Natural killer cell treated with Interleukin-12 subunit alpha and Interleukin-12 subunit beta and Interleukin-15 and Interleukin-18, amount 100 ng/mL, for 72 hours (primary cell): Measurements from ENCODE around the gene DLGAP3. TPM values are rescaled to one million over a fixed set of nuclear protein-coding genes. Genes with fewer than 3 reads are reported as not detected.
"Not testable (repeated sequence)": the region's sequence is repeated elsewhere in the genome, so short reads cannot be mapped to it uniquely, and the experiment has no call there.

Source experiments
- ATAC-seq, 2 donors: fragments of 150-1000 bp; cut with Tn5 transposase in 1 of 2; sonication (Bioruptor Pico), chemical (Tn5 transposase) in 1 of 2; 2 replicates each; pipeline ENCODE4 v1.10.0; 2021
- DNase-seq: peaks from one replicate; pipeline ENCODE4 v3.0.0; 2022; ENCODE audit warnings: low spot score
- H3K27ac Mint-ChIP-seq, 2 donors: 1 replicate in 1 of 2; 2 replicates in 1 of 2; pipeline ENCODE4 v1.8.0; 2022; ENCODE audit warnings: mixed read lengths in 2 of 2, mild to moderate bottlenecking in 1 of 2, moderate library complexity in 1 of 2
- H3K27me3 Mint-ChIP-seq, 2 donors: 1 replicate in 1 of 2; 2 replicates in 1 of 2; pipeline ENCODE4 v1.8.0; 2022; ENCODE audit warnings: mixed read lengths in 2 of 2
- H3K36me3 Mint-ChIP-seq: one replicate; pipeline ENCODE4 v1.8.0; 2022; ENCODE audit warnings: mixed read lengths
- H3K4me1 Mint-ChIP-seq, 2 donors: 1 replicate in 1 of 2; 2 replicates in 1 of 2; pipeline ENCODE4 v1.8.0; 2022; ENCODE audit warnings: low read depth in 2 of 2, mixed read lengths in 2 of 2, mild to moderate bottlenecking in 1 of 2
- H3K4me3 Mint-ChIP-seq: one replicate; pipeline ENCODE4 v1.8.0; 2022; ENCODE audit warnings: mixed read lengths
- H3K9me3 Mint-ChIP-seq: 2 replicates; pipeline ENCODE4 v1.8.0; 2022; ENCODE audit warnings: mixed read lengths
- total RNA-seq, 2 donors: library from RNA; stranded (reverse); gene quantifications; one replicate each; pipeline ENCODE4 v1.2.3, GENCODE V29; 2022

DLGAP3 gene, protein sequence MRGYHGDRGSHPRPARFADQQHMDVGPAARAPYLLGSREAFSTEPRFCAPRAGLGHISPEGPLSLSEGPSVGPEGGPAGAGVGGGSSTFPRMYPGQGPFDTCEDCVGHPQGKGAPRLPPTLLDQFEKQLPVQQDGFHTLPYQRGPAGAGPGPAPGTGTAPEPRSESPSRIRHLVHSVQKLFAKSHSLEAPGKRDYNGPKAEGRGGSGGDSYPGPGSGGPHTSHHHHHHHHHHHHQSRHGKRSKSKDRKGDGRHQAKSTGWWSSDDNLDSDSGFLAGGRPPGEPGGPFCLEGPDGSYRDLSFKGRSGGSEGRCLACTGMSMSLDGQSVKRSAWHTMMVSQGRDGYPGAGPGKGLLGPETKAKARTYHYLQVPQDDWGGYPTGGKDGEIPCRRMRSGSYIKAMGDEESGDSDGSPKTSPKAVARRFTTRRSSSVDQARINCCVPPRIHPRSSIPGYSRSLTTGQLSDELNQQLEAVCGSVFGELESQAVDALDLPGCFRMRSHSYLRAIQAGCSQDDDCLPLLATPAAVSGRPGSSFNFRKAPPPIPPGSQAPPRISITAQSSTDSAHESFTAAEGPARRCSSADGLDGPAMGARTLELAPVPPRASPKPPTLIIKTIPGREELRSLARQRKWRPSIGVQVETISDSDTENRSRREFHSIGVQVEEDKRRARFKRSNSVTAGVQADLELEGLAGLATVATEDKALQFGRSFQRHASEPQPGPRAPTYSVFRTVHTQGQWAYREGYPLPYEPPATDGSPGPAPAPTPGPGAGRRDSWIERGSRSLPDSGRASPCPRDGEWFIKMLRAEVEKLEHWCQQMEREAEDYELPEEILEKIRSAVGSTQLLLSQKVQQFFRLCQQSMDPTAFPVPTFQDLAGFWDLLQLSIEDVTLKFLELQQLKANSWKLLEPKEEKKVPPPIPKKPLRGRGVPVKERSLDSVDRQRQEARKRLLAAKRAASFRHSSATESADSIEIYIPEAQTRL
- under 1 TPM; 0.71 to 0.73 TPM for total RNA-seq

DNA sequence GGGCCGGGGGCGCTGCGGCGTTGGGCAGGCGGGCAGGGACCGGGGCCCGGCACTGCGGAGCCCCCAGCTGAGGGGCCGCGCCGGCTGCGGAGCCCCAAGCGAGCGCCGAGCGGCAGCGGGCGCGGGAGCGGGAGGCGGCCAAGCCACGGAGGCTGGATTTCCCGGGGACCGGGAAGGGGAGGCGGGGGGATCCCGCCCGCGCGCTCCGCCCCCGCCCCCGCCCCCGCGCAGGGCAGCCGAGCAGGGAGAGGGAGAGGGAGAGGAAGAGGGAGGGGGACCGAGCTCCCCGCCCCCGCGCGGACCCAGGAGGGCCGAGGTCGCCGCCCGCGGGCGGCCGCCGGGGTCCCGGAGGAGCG is at the start of gene DLGAP3:
DLGAP3 (minus strand) TSS at position 154 of the 356 bp plus-strand sequence. CDS start 24,267 bp downstream, outside the sequence.
- no peak for DNase-seq
- H3K4me1 Mint-ChIP-seq, result peaks cover 5 to 7% of the 10 kb centered on the region in 2 donors
- H3K9me3 Mint-ChIP-seq, result no peaks in the 10 kb centered on the region
- peaks cover 5% of the 10 kb centered on the region for H3K36me3 Mint-ChIP-seq
- H3K27ac Mint-ChIP-seq, result no peak within 1 kb of the TSS
- peaks cover 18 to 26% of the 10 kb centered on the region in 2 donors for H3K27me3 Mint-ChIP-seq
- peak within 1 kb of the TSS; percentile 75 for H3K4me3 Mint-ChIP-seq
- ATAC-seq, result peak; percentile 22 to 64

DNA sequence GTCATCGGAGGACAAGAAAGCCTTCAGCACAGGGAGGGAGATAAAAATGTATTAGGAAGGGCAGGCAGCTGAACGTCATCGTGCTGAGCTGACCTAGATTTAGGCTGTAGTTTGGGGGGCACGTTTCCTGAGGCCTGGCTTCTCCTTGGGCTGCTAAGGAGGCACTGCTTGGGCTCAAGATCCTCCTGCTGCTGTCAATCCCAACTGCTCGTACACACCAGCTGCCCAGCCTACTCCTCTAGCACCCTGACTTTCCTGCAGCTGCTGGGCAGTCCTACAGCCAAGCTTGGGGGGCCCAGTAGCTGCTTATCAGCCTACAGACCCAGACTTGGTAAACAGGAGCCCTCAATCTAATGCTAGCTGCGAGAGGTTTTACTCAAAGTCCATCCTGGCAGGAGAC is 49.5 kb upstream of the DLGAP3 start:
- ATAC-seq (no peak), DNase-seq (no peak)
- Mint-ChIP-seq H3K4me1 (peaks cover 23 to 36% of the 10 kb centered on the region in 2 donors), H3K27ac (no peak overlapping the region), H3K9me3 (no peaks in the 10 kb centered on the region), H3K36me3 (peaks cover 6% of the 10 kb centered on the region), H3K4me3 (no peak overlapping the region), H3K27me3 (no peaks in the 10 kb centered on the region)

DNA sequence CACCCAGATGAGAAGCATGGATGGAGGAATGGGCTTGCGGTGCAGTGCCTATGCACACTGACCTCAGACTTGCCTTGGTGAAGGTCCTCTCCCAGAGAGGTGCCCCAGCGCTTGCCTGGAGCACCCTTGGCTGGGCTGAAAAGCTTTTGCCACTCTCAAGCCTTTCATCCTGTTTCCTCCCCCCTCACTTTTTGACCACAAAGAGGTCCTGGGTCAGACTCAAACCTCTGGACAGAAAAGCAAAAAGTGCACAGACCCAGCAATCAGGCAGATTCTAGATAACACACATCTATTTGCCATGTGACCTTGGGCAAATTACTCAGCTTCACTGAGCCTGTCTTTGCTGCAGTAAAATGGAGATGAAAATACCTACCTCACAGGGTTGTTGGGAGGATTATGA is 48.4 kb upstream of the DLGAP3 start:
- Mint-ChIP-seq H3K27me3 (no peaks in the 10 kb centered on the region), H3K9me3 (no peaks in the 10 kb centered on the region), H3K4me3 (no peak overlapping the region), H3K27ac (no peak overlapping the region), H3K36me3 (peaks cover 6% of the 10 kb centered on the region), H3K4me1 (peaks cover 18 to 28% of the 10 kb centered on the region in 2 donors)
- DNase-seq (no peak), ATAC-seq (no peak)

DNA sequence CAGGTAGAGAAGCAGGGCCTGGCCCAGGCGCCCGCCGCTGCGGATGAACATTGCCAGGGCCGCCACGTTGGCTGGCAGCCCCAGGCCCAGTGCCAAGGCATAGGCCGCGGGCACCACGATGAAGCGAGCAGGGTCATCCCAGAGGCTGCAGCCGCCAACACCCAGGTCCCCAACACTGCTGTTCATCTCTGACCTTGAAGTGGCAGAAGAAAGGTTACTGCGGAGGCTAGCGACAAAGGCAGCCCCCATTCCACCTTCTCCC is 47.7 kb upstream of the DLGAP3 start:
- Mint-ChIP-seq H3K27ac (no peak overlapping the region), H3K4me3 (no peak overlapping the region), H3K36me3 (peaks cover 6% of the 10 kb centered on the region), H3K4me1 (peaks cover 18 to 25% of the 10 kb centered on the region in 2 donors), H3K27me3 (no peaks in the 10 kb centered on the region), H3K9me3 (no peaks in the 10 kb centered on the region)
- DNase-seq (no peak), ATAC-seq (no peak)

DNA sequence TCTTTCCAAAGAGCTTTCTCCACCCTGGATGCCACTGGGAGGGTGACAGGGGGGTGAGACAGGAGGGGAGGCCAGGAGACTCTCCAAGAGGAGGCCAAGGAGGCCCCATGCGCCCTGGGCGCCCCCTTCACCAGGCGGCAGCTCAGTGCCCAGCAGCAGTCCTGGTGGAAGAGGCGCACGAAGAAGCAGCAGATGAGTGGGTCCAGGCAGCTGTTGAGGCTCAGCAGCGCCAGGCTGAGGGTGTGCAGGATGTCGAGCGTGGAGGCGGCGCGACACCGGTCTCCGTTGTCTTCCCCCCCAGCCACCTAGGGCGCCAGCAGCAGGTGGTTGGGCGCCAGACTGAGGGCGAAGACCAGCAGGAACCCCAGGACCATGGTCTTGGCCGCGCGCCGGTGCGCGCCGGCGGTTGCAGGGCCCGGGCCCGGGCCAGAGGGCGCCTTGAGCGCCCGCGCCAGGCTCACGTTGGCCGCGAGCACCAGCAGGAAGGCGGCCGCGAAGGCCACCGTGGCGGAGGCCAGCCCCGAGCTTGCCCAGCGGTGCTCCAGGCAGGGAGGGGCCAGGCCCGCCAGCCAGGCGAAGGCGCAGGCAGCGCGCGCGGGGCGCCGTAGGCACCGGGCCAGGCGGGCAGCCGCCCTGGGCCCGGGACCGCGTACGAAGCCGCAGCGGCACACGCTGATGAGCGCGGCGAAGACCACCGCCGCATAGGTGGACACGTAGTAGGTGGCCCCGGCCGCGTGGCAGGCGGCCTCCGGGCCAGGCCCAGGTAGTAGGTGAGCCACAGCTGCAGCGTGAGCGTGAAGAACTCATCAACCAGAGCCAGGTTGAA is 47.1 kb upstream of the DLGAP3 start:
- Mint-ChIP-seq H3K4me3 (no peak overlapping the region), H3K27me3 (no peaks in the 10 kb centered on the region), H3K36me3 (peaks cover 6% of the 10 kb centered on the region), H3K4me1 (peaks cover 18 to 27% of the 10 kb centered on the region in 2 donors), H3K9me3 (no peaks in the 10 kb centered on the region), H3K27ac (no peak overlapping the region)
- no peak for ATAC-seq
- DNase-seq, result no peak

DNA sequence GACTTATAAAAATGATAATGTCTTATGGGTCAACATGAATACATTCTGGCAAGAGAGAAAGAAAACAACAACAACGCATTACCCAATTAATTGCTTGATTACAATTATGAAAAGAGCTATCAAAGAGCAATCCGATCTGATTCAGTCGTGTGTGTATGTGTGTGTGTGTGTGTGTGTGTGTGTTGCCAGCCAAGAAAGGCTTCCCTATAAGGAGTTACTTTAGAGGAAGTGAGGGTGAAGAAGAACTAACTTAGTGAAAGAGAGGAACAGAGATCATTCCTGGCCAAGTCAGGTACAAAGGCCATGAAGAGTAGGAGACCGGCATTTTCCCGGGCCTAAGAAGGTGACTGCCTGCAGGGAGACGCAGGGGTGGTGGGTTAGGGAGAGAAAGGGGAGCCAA is 46.3 kb upstream of the DLGAP3 start:
- H3K27ac Mint-ChIP-seq, result no peak overlapping the region

DNA sequence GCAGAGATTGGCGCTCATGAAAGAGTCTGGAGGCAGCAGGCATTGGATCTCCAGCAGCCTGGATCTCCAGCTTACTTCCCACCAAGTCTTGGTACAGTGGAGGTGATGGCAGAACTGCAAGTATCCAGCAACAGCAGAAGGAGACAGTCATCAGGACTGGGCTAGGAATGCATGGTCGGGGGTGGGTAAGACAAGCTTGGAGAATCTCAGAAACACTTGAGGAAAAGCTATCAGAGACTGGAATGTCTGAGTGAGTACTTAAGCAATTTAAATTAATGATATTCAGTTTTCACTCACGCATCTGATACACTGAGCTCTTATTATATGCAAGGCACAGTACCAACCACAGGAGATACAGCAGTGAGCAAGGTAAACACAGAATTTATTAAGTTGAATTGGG is 45.9 kb upstream of the DLGAP3 start:
- peaks cover 6% of the 10 kb centered on the region for H3K36me3 Mint-ChIP-seq
- H3K27ac Mint-ChIP-seq, result no peak overlapping the region

More for the DNA sequence above, 46.3 kb upstream of the DLGAP3 start:
- Mint-ChIP-seq H3K9me3 (no peaks in the 10 kb centered on the region), H3K4me3 (no peak overlapping the region), H3K4me1 (peaks cover 14 to 25% of the 10 kb centered on the region in 2 donors), H3K36me3 (peaks cover 6% of the 10 kb centered on the region), H3K27me3 (no peaks in the 10 kb centered on the region)
- ATAC-seq, result no peak
- DNase-seq, result no peak

DNA sequence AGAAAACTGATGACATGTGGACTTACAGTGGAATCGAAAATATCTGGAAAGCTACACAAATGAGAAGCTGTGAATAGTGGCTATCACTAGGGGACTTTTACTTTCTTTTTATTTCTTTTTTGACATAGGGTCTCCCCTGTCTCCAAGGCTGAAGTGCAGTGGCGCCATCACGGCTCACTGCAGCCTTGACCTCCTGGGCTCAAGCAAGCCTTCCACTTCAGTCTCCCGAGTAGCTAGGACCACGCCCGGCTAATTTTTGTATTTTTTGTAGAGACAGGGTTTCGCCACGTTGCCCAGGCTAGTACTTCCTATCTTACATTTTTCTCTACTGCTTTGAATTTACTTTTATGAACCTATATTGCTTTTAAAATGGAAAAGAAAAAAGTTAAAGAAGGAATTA is 45.2 kb upstream of the DLGAP3 start:
- H3K27ac Mint-ChIP-seq, result no peak overlapping the region

More for the DNA sequence above, 45.9 kb upstream of the DLGAP3 start:
- Mint-ChIP-seq H3K4me3 (no peak overlapping the region), H3K9me3 (no peaks in the 10 kb centered on the region), H3K27me3 (no peaks in the 10 kb centered on the region), H3K4me1 (peaks cover 9 to 20% of the 10 kb centered on the region in 2 donors)
- DNase-seq (no peak), ATAC-seq (no peak)

DNA sequence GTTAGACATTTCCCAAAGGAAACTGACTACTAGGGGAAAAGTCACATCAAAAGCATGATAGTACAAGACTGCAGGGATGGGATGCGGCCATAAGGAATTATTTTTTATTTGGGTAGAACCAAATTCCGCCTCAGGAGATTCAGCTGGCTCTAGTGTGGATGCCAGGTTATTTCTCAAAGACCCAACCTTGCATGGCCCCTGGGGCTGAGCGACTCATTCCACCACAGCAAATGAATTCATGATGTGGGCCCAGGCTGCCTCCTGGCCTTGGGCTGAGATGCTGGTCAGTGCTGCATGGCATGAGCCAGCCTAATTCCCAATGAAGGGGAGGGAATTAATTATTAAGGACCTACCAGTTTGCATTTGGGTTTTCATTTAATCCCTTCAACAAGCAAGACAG is 43.9 kb upstream of the DLGAP3 start:
- H3K4me3 Mint-ChIP-seq, result no peak overlapping the region
- no peaks in the 10 kb centered on the region for H3K27me3 Mint-ChIP-seq
- DNase-seq, result no peak
- ATAC-seq, result no peak
- no peaks in the 10 kb centered on the region for H3K9me3 Mint-ChIP-seq
- H3K27ac Mint-ChIP-seq, result no peak overlapping the region
- H3K4me1 Mint-ChIP-seq, result peaks cover 4 to 15% of the 10 kb centered on the region in 2 donors
- peaks cover 6% of the 10 kb centered on the region for H3K36me3 Mint-ChIP-seq

More for the DNA sequence above, 45.2 kb upstream of the DLGAP3 start:
- Mint-ChIP-seq H3K4me1 (peaks cover 9 to 19% of the 10 kb centered on the region in 2 donors), H3K36me3 (peaks cover 6% of the 10 kb centered on the region), H3K9me3 (no peaks in the 10 kb centered on the region), H3K4me3 (no peak overlapping the region), H3K27me3 (no peaks in the 10 kb centered on the region)
- ATAC-seq (no peak), DNase-seq (no peak)

DNA sequence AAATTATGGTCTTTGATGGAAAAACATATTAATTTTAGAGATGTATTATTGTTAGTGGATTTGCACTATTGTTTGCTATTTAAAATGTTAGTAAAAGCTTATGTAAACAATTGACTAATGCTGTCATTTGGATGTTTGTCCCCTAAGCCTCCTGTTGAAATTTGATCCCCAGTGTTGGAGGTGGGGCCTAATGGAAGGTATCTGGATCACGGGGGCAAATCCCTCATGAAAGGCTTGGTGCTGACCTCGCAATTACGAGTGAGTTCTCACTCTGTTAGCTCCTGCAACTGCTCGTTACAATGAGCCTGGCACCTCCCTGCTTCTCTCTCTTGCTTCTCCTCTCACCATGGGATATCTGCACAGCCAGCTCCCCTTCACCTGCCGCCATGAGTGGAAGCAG is 41.4 kb upstream of the DLGAP3 start:
- no peak overlapping the region for H3K27ac Mint-ChIP-seq
- H3K4me1 Mint-ChIP-seq, result peaks cover 0 to 6% of the 10 kb centered on the region in 2 donors
- DNase-seq (no peak), ATAC-seq (no peak)
- peaks cover 4% of the 10 kb centered on the region for H3K36me3 Mint-ChIP-seq
- no peak overlapping the region for H3K4me3 Mint-ChIP-seq
- no peaks in the 10 kb centered on the region for H3K9me3 Mint-ChIP-seq
- no peaks in the 10 kb centered on the region for H3K27me3 Mint-ChIP-seq

DNA sequence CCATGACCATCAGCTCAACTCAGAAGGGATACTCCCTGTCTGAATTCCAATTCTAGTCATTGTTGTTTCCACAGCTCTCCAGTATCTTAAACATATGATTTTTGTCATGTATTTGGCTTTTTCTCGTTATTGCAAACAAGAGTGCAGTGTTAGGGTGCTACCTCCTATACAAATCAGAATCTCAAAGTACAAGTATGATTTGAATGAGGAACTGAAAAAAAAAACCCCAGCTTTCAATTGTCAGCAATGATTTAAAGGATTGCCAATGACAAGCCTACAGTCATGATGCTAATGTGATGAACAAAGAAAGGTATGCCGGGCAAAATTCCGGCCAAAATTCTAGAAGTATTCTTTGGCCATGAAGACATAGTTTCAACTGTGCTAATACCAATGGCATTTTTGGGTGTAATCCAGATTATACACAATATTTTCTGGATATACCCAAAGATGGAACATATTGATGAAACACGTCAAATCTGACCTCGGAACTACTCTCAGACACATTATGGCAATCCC is 40.8 kb upstream of the DLGAP3 start:
- Mint-ChIP-seq H3K4me3 (no peak overlapping the region), H3K4me1 (peaks cover 0 to 3% of the 10 kb centered on the region in 2 donors), H3K27me3 (no peaks in the 10 kb centered on the region), H3K9me3 (no peaks in the 10 kb centered on the region), H3K27ac (no peak overlapping the region), H3K36me3 (no peaks in the 10 kb centered on the region)
- no peak for ATAC-seq
- DNase-seq, result no peak

DNA sequence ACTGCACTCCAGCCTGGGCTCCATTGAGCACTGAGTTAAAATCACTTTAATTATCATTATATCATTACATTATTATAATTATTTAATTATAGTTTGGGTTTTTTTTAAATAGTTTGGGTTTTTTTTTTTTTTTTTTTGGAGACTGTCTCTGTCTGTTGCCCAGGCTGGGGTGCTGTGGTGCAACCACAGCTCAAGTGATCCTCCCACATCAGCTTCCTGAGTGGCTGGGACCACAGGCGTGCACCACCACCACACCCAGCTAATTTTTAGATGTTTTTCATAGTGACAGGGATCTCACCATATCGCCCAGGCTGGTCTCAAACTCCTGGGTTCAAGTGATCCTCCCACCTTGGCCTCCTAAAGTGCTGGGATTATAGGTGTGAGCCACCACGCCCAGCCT is 38.8 kb upstream of the DLGAP3 start:
- H3K4me3 Mint-ChIP-seq, H3K9me3 Mint-ChIP-seq, ATAC-seq, H3K4me1 Mint-ChIP-seq, DNase-seq, H3K36me3 Mint-ChIP-seq, H3K27ac Mint-ChIP-seq, H3K27me3 Mint-ChIP-seq: not testable (repeated sequence)

DNA sequence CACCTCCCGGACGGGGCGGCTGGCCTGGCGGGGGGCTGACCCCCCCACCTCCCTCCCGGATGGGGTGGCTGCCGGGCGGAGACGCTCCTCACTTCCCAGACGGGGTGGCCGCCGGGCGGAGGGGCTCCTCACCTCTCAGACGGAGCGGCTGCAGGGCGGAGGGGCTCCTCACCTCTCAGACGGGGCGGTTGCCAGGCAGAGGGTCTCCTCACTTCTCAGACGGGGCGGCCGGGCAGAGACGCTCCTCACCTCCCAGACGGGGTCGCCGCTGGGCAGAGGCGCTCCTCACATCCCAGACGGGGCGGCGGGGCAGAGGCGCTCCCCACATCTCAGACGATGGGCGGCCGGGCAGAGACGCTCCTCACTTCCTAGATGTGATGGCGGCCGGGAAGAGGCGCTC is 38.2 kb upstream of the DLGAP3 start:
- H3K36me3 Mint-ChIP-seq, ATAC-seq, H3K27ac Mint-ChIP-seq, DNase-seq, H3K4me3 Mint-ChIP-seq, H3K9me3 Mint-ChIP-seq, H3K27me3 Mint-ChIP-seq, H3K4me1 Mint-ChIP-seq: not testable (repeated sequence)
